Measurements from ENCODE around the gene NTN4. TPM values are rescaled to one million over a fixed set of nuclear protein-coding genes. Genes with fewer than 3 reads are reported as not detected.

The NTN4 gene
- total RNA-seq, 1 experiment from 2014 or later, result 0.17 TPM

DNA sequence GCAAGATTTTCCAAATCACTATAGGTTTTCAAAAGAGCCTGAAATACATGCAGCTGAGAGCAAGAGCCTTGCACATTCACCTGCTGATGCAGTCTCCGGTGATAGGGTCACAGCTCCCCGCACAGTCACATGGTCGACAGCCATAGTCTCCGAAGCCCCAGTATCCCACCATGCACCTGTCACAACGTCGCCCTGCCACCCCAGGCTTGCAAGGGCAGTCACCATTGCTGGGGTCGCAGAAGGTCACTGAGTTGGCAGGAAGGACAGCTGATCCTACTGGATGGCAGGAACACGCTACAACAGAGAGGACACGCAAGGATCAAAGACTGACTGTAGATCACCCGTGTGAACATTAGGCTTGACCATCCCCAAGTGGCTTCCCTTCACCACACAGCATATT is 107.1 kb downstream of the NTN4 start:
- no peaks in the 10 kb centered on the region for H3K27me3 Mint-ChIP-seq (ENCODE audit: low read depth)
- H3K36me3 Mint-ChIP-seq (ENCODE audit: insufficient read depth in 1 of 3, low read depth in 3 of 3), result no peaks in the 10 kb centered on the region
- H3K4ac ChIP-seq (ENCODE audit: low read depth, low read length), result no peak overlapping the region
- peak overlapping the region in 1 of 3 experiments; percentile 71; a peak in 1 of 7 replicates for H3K27ac Mint-ChIP-seq
- no peak overlapping the region for H2AK5ac ChIP-seq (ENCODE audit: insufficient read length, low read length)
- DNase-seq, result no peak
- no peaks in the 10 kb centered on the region for H4K20me1 ChIP-seq (ENCODE audit: control insufficient read depth, insufficient read depth, insufficient read length)
- WGBS (ENCODE audit: extremely low coverage, insufficient read length, low lambda C conversion rate), result no CpG with 5 or more reads among the region's 10 CpGs
- H2BK120ac ChIP-seq (ENCODE audit: low read depth, low read length, poor library complexity, severe bottlenecking), result no peak overlapping the region
- TF ChIP-seq, protein P1, sequence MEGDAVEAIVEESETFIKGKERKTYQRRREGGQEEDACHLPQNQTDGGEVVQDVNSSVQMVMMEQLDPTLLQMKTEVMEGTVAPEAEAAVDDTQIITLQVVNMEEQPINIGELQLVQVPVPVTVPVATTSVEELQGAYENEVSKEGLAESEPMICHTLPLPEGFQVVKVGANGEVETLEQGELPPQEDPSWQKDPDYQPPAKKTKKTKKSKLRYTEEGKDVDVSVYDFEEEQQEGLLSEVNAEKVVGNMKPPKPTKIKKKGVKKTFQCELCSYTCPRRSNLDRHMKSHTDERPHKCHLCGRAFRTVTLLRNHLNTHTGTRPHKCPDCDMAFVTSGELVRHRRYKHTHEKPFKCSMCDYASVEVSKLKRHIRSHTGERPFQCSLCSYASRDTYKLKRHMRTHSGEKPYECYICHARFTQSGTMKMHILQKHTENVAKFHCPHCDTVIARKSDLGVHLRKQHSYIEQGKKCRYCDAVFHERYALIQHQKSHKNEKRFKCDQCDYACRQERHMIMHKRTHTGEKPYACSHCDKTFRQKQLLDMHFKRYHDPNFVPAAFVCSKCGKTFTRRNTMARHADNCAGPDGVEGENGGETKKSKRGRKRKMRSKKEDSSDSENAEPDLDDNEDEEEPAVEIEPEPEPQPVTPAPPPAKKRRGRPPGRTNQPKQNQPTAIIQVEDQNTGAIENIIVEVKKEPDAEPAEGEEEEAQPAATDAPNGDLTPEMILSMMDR (conservative IDR thresholded peaks at IDR 0.05), result no peak
- H3K23me2 ChIP-seq (ENCODE audit: insufficient read length, low read depth, low read length, poor library complexity, severe bottlenecking), result no peaks in the 10 kb centered on the region
- no peak overlapping the region for H2BK5ac ChIP-seq (ENCODE audit: insufficient read length, low read length)
- no peak overlapping the region for H3K23ac ChIP-seq (ENCODE audit: insufficient read length, low read depth, low read length)
- no peak overlapping the region for H2BK12ac ChIP-seq (ENCODE audit: insufficient read length, low read depth, low read length)
- H3K27ac ChIP-seq (ENCODE audit: insufficient read length, low read depth, low read length), result no peak overlapping the region
- no peak overlapping the region for H3K4me3 Mint-ChIP-seq
- no peak overlapping the region for H3K56ac ChIP-seq (ENCODE audit: insufficient read length, low read depth, low read length)
- H3K14ac ChIP-seq (ENCODE audit: insufficient read depth, low read length), result no peak overlapping the region
- H3K9ac ChIP-seq (ENCODE audit: extremely low read depth, insufficient read length, low read length), result no peak overlapping the region
- no peak overlapping the region for H2BK15ac ChIP-seq (ENCODE audit: low read depth, low read length)
- no peaks in the 10 kb centered on the region for H3K79me2 ChIP-seq (ENCODE audit: insufficient read depth, low read length)
- H4K5ac ChIP-seq (ENCODE audit: insufficient read length, low read depth, low read length), result no peak overlapping the region
- no peaks in the 10 kb centered on the region for H3K79me1 ChIP-seq (ENCODE audit: insufficient read depth, low read depth, low read length, poor library complexity, severe bottlenecking)
- H3K4me1 ChIP-seq (ENCODE audit: insufficient read depth, low read length), result no peaks in the 10 kb centered on the region
- no peak overlapping the region for H3T11ph ChIP-seq (ENCODE audit: low read length)
- H3K9me3 Mint-ChIP-seq, result no peaks in the 10 kb centered on the region
- H3K18ac ChIP-seq (ENCODE audit: insufficient read length, low read depth, low read length), result no peak overlapping the region
- no peaks in the 10 kb centered on the region for H3K27me3 ChIP-seq (ENCODE audit: insufficient read depth, low read length)
- no peaks in the 10 kb centered on the region for H3K4me1 Mint-ChIP-seq
- no peak overlapping the region for H4K8ac ChIP-seq (replicated peaks; ENCODE audit: insufficient read length, low read depth, low read length)
- no peak overlapping the region for H4K91ac ChIP-seq (ENCODE audit: insufficient read length, low read depth, low read length)
- H2BK20ac ChIP-seq (ENCODE audit: low read depth, low read length, poor library complexity, severe bottlenecking), result no peak overlapping the region
- no peaks in the 10 kb centered on the region for H3K9me3 ChIP-seq (ENCODE audit: control insufficient read depth, low read depth, low read length)
- H3K4me2 ChIP-seq (ENCODE audit: insufficient read depth, insufficient read length, low read length), result no peak overlapping the region
- H2AFZ ChIP-seq (ENCODE audit: low read length), result no peak overlapping the region
